ENCODE results near the gene STYXL1.

DNA sequence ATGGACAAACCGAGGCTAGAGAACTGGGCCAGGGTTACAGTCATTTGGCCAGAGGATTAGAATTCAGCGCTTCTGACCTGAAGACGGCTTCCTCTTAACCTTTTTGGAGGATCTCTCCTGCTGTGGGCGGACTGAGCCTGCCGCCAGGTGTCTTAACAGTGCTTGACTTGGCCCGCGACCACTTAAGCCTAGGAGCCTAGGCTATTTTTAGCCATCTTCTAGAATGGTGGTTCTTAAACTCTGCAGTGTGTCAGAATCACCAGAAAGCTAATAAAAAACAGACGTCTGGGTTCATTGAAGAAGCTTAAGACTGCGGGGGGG, 828 bp upstream of the STYXL1 start:
- TF ChIP-seq NANOG (IDR thresholded peaks at IDR 0.05; ENCODE audit: borderline replicate concordance) (no peak), EZH2 (IDR thresholded peaks at IDR 0.05; ENCODE audit: low read depth, unreplicated experiment) (no peak), CTCF (conservative IDR thresholded peaks at IDR 0.05; ENCODE audit: low read depth in 2 of 2) (peak in 1 of 2 experiments; percentile 25; a peak in 2 of 4 replicates), EZH2phosphoT487 (IDR thresholded peaks at IDR 0.05; ENCODE audit: unreplicated experiment) (no peak), POLR2AphosphoS5 (IDR thresholded peaks at IDR 0.05; ENCODE audit: low read depth) (no peak), STAT1 (IDR thresholded peaks at IDR 0.05; ENCODE audit: unreplicated experiment) (no peak), JUNB (IDR thresholded peaks at IDR 0.05; ENCODE audit: unreplicated experiment) (no peak), CREB1 (CRISPR knock-in tag; IDR thresholded peaks at IDR 0.05; ENCODE audit: low read depth) (no peak), ZNF331 (CRISPR knock-in tag; IDR thresholded peaks at IDR 0.05; ENCODE audit: low read depth) (no peak), ZNF114 (CRISPR knock-in tag; IDR thresholded peaks at IDR 0.05) (no peak)
- TF ChIP-seq, protein P1, sequence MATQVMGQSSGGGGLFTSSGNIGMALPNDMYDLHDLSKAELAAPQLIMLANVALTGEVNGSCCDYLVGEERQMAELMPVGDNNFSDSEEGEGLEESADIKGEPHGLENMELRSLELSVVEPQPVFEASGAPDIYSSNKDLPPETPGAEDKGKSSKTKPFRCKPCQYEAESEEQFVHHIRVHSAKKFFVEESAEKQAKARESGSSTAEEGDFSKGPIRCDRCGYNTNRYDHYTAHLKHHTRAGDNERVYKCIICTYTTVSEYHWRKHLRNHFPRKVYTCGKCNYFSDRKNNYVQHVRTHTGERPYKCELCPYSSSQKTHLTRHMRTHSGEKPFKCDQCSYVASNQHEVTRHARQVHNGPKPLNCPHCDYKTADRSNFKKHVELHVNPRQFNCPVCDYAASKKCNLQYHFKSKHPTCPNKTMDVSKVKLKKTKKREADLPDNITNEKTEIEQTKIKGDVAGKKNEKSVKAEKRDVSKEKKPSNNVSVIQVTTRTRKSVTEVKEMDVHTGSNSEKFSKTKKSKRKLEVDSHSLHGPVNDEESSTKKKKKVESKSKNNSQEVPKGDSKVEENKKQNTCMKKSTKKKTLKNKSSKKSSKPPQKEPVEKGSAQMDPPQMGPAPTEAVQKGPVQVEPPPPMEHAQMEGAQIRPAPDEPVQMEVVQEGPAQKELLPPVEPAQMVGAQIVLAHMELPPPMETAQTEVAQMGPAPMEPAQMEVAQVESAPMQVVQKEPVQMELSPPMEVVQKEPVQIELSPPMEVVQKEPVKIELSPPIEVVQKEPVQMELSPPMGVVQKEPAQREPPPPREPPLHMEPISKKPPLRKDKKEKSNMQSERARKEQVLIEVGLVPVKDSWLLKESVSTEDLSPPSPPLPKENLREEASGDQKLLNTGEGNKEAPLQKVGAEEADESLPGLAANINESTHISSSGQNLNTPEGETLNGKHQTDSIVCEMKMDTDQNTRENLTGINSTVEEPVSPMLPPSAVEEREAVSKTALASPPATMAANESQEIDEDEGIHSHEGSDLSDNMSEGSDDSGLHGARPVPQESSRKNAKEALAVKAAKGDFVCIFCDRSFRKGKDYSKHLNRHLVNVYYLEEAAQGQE (IDR thresholded peaks at IDR 0.05; ENCODE audit: unreplicated experiment), result no peak
- TF ChIP-seq, protein P2, sequence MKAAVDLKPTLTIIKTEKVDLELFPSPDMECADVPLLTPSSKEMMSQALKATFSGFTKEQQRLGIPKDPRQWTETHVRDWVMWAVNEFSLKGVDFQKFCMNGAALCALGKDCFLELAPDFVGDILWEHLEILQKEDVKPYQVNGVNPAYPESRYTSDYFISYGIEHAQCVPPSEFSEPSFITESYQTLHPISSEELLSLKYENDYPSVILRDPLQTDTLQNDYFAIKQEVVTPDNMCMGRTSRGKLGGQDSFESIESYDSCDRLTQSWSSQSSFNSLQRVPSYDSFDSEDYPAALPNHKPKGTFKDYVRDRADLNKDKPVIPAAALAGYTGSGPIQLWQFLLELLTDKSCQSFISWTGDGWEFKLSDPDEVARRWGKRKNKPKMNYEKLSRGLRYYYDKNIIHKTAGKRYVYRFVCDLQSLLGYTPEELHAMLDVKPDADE (IDR thresholded peaks at IDR 0.05), result no peak
- TF ChIP-seq, protein P3, sequence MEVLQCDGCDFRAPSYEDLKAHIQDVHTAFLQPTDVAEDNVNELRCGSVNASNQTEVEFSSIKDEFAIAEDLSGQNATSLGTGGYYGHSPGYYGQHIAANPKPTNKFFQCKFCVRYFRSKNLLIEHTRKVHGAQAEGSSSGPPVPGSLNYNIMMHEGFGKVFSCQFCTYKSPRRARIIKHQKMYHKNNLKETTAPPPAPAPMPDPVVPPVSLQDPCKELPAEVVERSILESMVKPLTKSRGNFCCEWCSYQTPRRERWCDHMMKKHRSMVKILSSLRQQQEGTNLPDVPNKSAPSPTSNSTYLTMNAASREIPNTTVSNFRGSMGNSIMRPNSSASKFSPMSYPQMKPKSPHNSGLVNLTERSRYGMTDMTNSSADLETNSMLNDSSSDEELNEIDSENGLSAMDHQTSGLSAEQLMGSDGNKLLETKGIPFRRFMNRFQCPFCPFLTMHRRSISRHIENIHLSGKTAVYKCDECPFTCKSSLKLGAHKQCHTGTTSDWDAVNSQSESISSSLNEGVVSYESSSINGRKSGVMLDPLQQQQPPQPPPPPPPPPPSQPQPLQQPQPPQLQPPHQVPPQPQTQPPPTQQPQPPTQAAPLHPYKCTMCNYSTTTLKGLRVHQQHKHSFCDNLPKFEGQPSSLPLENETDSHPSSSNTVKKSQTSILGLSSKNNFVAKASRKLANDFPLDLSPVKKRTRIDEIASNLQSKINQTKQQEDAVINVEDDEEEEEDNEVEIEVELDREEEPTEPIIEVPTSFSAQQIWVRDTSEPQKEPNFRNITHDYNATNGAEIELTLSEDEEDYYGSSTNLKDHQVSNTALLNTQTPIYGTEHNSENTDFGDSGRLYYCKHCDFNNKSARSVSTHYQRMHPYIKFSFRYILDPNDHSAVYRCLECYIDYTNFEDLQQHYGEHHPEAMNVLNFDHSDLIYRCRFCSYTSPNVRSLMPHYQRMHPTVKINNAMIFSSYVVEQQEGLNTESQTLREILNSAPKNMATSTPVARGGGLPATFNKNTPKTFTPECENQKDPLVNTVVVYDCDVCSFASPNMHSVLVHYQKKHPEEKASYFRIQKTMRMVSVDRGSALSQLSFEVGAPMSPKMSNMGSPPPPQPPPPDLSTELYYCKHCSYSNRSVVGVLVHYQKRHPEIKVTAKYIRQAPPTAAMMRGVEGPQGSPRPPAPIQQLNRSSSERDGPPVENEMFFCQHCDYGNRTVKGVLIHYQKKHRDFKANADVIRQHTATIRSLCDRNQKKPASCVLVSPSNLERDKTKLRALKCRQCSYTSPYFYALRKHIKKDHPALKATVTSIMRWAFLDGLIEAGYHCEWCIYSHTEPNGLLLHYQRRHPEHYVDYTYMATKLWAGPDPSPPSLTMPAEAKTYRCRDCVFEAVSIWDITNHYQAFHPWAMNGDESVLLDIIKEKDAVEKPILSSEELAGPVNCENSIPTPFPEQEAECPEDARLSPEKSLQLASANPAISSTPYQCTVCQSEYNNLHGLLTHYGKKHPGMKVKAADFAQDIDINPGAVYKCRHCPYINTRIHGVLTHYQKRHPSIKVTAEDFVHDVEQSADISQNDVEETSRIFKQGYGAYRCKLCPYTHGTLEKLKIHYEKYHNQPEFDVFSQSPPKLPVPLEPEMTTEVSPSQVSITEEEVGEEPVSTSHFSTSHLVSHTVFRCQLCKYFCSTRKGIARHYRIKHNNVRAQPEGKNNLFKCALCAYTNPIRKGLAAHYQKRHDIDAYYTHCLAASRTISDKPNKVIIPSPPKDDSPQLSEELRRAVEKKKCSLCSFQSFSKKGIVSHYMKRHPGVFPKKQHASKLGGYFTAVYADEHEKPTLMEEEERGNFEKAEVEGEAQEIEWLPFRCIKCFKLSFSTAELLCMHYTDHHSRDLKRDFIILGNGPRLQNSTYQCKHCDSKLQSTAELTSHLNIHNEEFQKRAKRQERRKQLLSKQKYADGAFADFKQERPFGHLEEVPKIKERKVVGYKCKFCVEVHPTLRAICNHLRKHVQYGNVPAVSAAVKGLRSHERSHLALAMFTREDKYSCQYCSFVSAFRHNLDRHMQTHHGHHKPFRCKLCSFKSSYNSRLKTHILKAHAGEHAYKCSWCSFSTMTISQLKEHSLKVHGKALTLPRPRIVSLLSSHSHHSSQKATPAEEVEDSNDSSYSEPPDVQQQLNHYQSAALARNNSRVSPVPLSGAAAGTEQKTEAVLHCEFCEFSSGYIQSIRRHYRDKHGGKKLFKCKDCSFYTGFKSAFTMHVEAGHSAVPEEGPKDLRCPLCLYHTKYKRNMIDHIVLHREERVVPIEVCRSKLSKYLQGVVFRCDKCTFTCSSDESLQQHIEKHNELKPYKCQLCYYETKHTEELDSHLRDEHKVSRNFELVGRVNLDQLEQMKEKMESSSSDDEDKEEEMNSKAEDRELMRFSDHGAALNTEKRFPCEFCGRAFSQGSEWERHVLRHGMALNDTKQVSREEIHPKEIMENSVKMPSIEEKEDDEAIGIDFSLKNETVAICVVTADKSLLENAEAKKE (CRISPR knock-in tag; IDR thresholded peaks at IDR 0.05), result no peak

All from GM23338 (cell line).